Dendritic cell treated with granulocyte-macrophage colony-stimulating factor and Interleukin-4, amounts not matched to agents 40 ng/mL and 50 ng/mL, for 4 days (primary cell): ENCODE data around the gene NPC2.

Experiments used
- H3K27ac Mint-ChIP-seq: one replicate; pipeline ENCODE4 v1.8.0; 2022; ENCODE audit warnings: mild to moderate bottlenecking, mixed read lengths
- H3K27me3 Mint-ChIP-seq: one replicate; pipeline ENCODE4 v1.8.0; 2022; ENCODE audit warnings: mild to moderate bottlenecking, mixed read lengths
- H3K36me3 Mint-ChIP-seq: one replicate; pipeline ENCODE4 v1.8.0; 2022; ENCODE audit warnings: low read depth, mixed read lengths
- H3K4me1 Mint-ChIP-seq: one replicate; pipeline ENCODE4 v1.8.0; 2022; ENCODE audit warnings: low read depth, mixed read lengths
- H3K4me3 Mint-ChIP-seq: one replicate; pipeline ENCODE4 v1.8.0; 2022; ENCODE audit warnings: mild to moderate bottlenecking, moderate library complexity, mixed read lengths
- H3K9me3 Mint-ChIP-seq: one replicate; pipeline ENCODE4 v1.8.0; 2022; ENCODE audit warnings: mixed read lengths
- intact Hi-C: fragments of 100-400 bp; cut with micrococcal nuclease; formaldehyde crosslinking; loops from one replicate; pipeline ENCODE4 v1.15.0; 2022

The NPC2 gene

GRCh38 chr14:74503291-74503937, 10.3 kb upstream of the NPC2 start:
- peaks cover 17% of the 10 kb centered on the region for H3K27me3 Mint-ChIP-seq
- H3K9me3 Mint-ChIP-seq, result no peaks in the 10 kb centered on the region
- H3K27ac Mint-ChIP-seq, result no peak overlapping the region
- peaks cover 27% of the 10 kb centered on the region for H3K4me1 Mint-ChIP-seq
- no peak overlapping the region for H3K4me3 Mint-ChIP-seq
- intact Hi-C loops, result no loop called here
- H3K36me3 Mint-ChIP-seq, result no peaks in the 10 kb centered on the region

- Mint-ChIP-seq H3K9me3 (no peaks in the 10 kb centered on the region), H3K27me3 (peaks cover 11% of the 10 kb centered on the region), H3K4me1 (peaks cover 19% of the 10 kb centered on the region), H3K36me3 (no peaks in the 10 kb centered on the region), H3K4me3 (no peak overlapping the region), H3K27ac (no peak overlapping the region)
- intact Hi-C loops, result no loop called here
Measured at GRCh38 chr14:74502236-74503019, 9.3 kb upstream of the NPC2 start.

DNA sequence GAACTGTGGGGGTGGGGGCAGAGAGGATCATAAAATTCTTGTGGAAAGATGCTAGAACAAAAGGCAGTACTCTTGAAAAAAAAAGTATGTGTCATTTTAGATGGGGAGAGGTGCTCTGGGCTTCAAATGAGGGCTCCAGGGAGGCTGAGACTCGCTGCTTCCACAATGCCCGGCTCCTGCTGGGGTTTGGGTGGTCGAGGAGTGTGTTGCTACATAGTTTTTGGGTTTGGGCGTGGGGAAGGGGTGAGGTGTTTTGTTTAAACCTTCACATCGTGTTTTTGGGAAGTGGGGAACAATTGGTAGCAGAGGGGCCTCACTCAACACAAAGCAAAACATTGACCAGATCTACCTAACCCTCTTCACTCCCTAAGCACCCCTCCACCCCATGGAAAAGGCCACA, 8.6 kb upstream of the NPC2 start:
- Mint-ChIP-seq H3K27ac (no peak overlapping the region), H3K9me3 (no peaks in the 10 kb centered on the region), H3K4me3 (no peak overlapping the region), H3K36me3 (no peaks in the 10 kb centered on the region), H3K27me3 (peaks cover 5% of the 10 kb centered on the region), H3K4me1 (peaks cover 14% of the 10 kb centered on the region)
- intact Hi-C loops, result no loop called here

GRCh38 chr14:74501135-74501614, 8.1 kb upstream of the NPC2 start:
- no peaks in the 10 kb centered on the region for H3K9me3 Mint-ChIP-seq
- intact Hi-C loops, result no loop called here
- peaks cover 4% of the 10 kb centered on the region for H3K27me3 Mint-ChIP-seq
- peaks cover 14% of the 10 kb centered on the region for H3K4me1 Mint-ChIP-seq
- H3K4me3 Mint-ChIP-seq, result no peak overlapping the region
- H3K27ac Mint-ChIP-seq, result no peak overlapping the region
- no peaks in the 10 kb centered on the region for H3K36me3 Mint-ChIP-seq

GRCh38 chr14:74500417-74501134, 7.5 kb upstream of the NPC2 start:
- Mint-ChIP-seq H3K9me3 (no peaks in the 10 kb centered on the region), H3K36me3 (no peaks in the 10 kb centered on the region), H3K4me3 (no peak overlapping the region), H3K4me1 (peaks cover 14% of the 10 kb centered on the region), H3K27ac (no peak overlapping the region), H3K27me3 (no peaks in the 10 kb centered on the region)
- intact Hi-C loops, result no loop called here

DNA sequence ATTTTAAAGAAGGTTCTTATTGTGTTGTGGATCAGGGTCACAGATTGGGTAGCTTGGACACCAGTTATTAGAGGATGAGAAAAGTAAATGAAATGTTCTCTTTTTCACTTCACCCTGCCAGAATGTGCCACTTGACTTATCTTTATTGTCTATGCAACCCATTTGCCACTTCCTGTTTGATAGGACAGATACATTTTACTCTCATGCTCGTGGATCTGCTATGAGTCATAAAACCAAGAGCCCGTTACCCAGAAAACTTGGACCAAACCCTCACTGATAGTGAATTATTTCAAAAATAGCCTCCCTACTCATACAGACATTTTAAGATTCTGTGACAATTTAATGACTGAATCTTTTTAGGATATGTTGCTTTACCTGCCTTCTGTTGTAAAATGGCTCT, 2.3 kb upstream of the NPC2 start:
- Mint-ChIP-seq H3K4me3 (no peak overlapping the region), H3K4me1 (peaks cover 24% of the 10 kb centered on the region), H3K9me3 (no peaks in the 10 kb centered on the region), H3K36me3 (peaks cover 8% of the 10 kb centered on the region), H3K27ac (no peak overlapping the region), H3K27me3 (no peaks in the 10 kb centered on the region)
- intact Hi-C loops, result no loop called here

DNA sequence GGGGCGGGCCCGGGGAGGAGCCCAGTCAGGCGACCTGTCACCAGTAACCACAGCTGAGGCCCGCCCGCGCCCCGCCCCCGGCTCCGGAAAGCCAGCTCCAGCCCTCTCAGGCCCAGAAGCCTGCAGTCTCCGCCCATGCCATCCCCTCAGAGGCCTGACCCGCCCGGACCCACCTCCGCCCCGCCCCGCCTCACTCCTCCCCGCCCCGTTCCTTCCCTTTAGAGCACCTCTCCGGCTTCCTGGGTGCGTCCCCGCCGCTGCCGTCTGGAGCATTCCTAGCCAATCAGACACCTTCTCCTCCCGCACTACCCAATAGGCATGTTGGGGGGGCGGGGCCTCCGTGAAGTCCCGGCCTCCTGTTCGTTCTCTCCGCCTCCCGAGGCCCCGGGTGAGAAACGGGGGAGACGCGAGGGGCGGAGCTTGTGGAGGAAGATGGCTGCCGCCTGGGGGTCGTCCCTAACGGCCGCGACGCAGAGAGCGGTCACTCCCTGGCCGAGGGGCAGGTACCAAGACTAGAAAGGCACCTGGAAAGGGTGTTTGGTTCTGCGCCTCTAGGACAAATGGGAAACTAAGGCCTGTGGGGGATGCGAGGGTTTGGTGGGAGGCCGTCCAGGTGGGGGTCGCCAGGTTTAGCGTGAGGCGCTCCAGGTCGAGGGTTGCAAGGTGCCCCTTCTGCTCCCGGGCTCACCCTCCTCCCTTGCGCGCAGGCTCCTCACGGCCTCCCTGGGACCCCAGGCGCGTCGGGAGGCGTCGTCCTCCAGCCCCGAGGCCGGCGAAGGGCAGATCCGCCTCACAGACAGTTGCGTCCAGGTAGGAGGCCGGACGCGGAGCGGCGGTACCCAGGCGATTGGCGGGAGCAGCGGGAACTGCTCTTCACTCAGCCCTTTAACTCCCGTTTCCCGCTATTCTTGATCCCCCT, 497 bp upstream of the NPC2 start, which contains the start of gene ISCA2:
Gene ISCA2, plus strand, starts transcription at position 423 of the 919 bp plus-strand sequence. Its CDS starts 10 bp downstream, at position 433.
- Mint-ChIP-seq H3K36me3 (peaks cover 17% of the 10 kb centered on the region), H3K27me3 (no peaks in the 10 kb centered on the region), H3K27ac (no peak within 1 kb of the TSS), H3K4me1 (peaks cover 33% of the 10 kb centered on the region), H3K4me3 (no peak within 1 kb of the TSS), H3K9me3 (no peaks in the 10 kb centered on the region)
- intact Hi-C loops, result loop anchor here (2.0 to 5.0 kb wide), 4 partner anchors 119 to 274 kb away; partner anchors contain the start of genes AREL1, FCF1 and LTBP2

GRCh38 chr14:74491956-74492775, 939 bp downstream of the NPC2 start:
- no peak overlapping the region for H3K4me3 Mint-ChIP-seq
- H3K27ac Mint-ChIP-seq, result no peak overlapping the region
- intact Hi-C loops, result loop anchor here (2.0 to 5.0 kb wide), 4 partner anchors 120 to 275 kb away; partner anchors contain the start of genes AREL1, FCF1 and LTBP2
- H3K4me1 Mint-ChIP-seq, result peaks cover 47% of the 10 kb centered on the region
- no peaks in the 10 kb centered on the region for H3K27me3 Mint-ChIP-seq
- H3K9me3 Mint-ChIP-seq, result no peaks in the 10 kb centered on the region
- peaks cover 31% of the 10 kb centered on the region for H3K36me3 Mint-ChIP-seq

- Mint-ChIP-seq H3K4me3 (peak overlapping the region; percentile 45), H3K27me3 (no peaks in the 10 kb centered on the region)
Measured at GRCh38 chr14:74490486-74490885, 2.6 kb downstream of the NPC2 start.

GRCh38 chr14:74488786-74489397, 4.2 kb downstream of the NPC2 start:
- Mint-ChIP-seq H3K9me3 (no peaks in the 10 kb centered on the region), H3K36me3 (peaks cover 64% of the 10 kb centered on the region), H3K4me1 (peaks cover 54% of the 10 kb centered on the region), H3K27ac (peak overlapping the region; percentile 70), H3K27me3 (no peaks in the 10 kb centered on the region), H3K4me3 (peak overlapping the region; percentile 48)
- intact Hi-C loops, result no loop called here

More at GRCh38 chr14:74490486-74490885, 2.6 kb downstream of the NPC2 start:
- intact Hi-C loops, result loop anchor here (5.0 kb wide), 3 partner anchors 122 to 277 kb away; partner anchors contain the start of gene LTBP2
- Mint-ChIP-seq H3K27ac (no peak overlapping the region), H3K36me3 (peaks cover 48% of the 10 kb centered on the region), H3K9me3 (no peaks in the 10 kb centered on the region), H3K4me1 (peaks cover 60% of the 10 kb centered on the region)

- Mint-ChIP-seq H3K27ac (no peak overlapping the region), H3K9me3 (no peaks in the 10 kb centered on the region), H3K36me3 (peaks cover 84% of the 10 kb centered on the region), H3K4me3 (no peak overlapping the region), H3K27me3 (no peaks in the 10 kb centered on the region), H3K4me1 (peaks cover 49% of the 10 kb centered on the region)
- intact Hi-C loops, result no loop called here
Measured at GRCh38 chr14:74486164-74486563, 6.9 kb downstream of the NPC2 start.

- Mint-ChIP-seq H3K27ac (no peak overlapping the region), H3K9me3 (no peaks in the 10 kb centered on the region), H3K4me1 (peaks cover 35% of the 10 kb centered on the region), H3K36me3 (peaks cover 98% of the 10 kb centered on the region), H3K27me3 (no peaks in the 10 kb centered on the region), H3K4me3 (no peak overlapping the region)
- intact Hi-C loops, result no loop called here
Measured at GRCh38 chr14:74483321-74483720, 9.8 kb downstream of the NPC2 start.
